Colon (tissue), 2 donors: ENCODE results near the gene KIF5B.
"Not testable (repeated sequence)": the region's sequence is repeated elsewhere in the genome, so short reads cannot be mapped to it uniquely, and the experiment has no call there.

ENCODE experiments used
- FAIRE-seq: peaks from 2 replicates; lab custom pipeline; 2012; peaks lifted over from hg19 to GRCh38; lab: Jason Lieb, UNC
- donor health status: control.
- donor health status: control.

The KIF5B gene

GRCh38 chr10:32059472-32059871 lies 3.2 kb upstream of the KIF5B start:
- no peak for FAIRE-seq

GRCh38 chr10:32057036-32057372 lies 779 bp upstream of the KIF5B start:
- FAIRE-seq, result no peak

GRCh38 chr10:32055478-32056135 lies 618 bp downstream of the KIF5B start:
- FAIRE-seq, result no peak

GRCh38 chr10:32054094-32054493 lies 2.1 kb downstream of the KIF5B start:
- no peak for FAIRE-seq

GRCh38 chr10:32053392-32053791 lies 2.8 kb downstream of the KIF5B start:
- not testable (repeated sequence) for FAIRE-seq

GRCh38 chr10:32051926-32052325 lies 4.3 kb downstream of the KIF5B start:
- FAIRE-seq, result no peak

- no peak for FAIRE-seq
Measured at GRCh38 chr10:32050177-32050576, 6.0 kb downstream of the KIF5B start.

GRCh38 chr10:32049113-32049512 lies 7.1 kb downstream of the KIF5B start:
- FAIRE-seq, result no peak

GRCh38 chr10:32048282-32048681 lies 7.9 kb downstream of the KIF5B start:
- no peak for FAIRE-seq

- no peak for FAIRE-seq
Measured at GRCh38 chr10:32047881-32048280, 8.3 kb downstream of the KIF5B start.

- no peak for FAIRE-seq
Measured at GRCh38 chr10:32046151-32046550, 10.1 kb downstream of the KIF5B start.

- FAIRE-seq, result not testable (repeated sequence)
Measured at GRCh38 chr10:32042730-32043129, 13.5 kb downstream of the KIF5B start.

- FAIRE-seq, result no peak
Measured at GRCh38 chr10:32041290-32042028, 14.8 kb downstream of the KIF5B start.

- no peak for FAIRE-seq
Measured at GRCh38 chr10:32039734-32040133, 16.5 kb downstream of the KIF5B start.

GRCh38 chr10:32038777-32039176 lies 17.4 kb downstream of the KIF5B start:
- no peak for FAIRE-seq

- FAIRE-seq, result no peak
Measured at GRCh38 chr10:32036922-32037321, 19.3 kb downstream of the KIF5B start.

- FAIRE-seq, result no peak
Measured at GRCh38 chr10:32035038-32035437, 21.2 kb downstream of the KIF5B start.

GRCh38 chr10:32033171-32033570 lies 23.1 kb downstream of the KIF5B start:
- FAIRE-seq, result no peak

- FAIRE-seq, result no peak
Measured at GRCh38 chr10:32031920-32032319, 24.3 kb downstream of the KIF5B start.

- no peak for FAIRE-seq
Measured at GRCh38 chr10:32031424-32031823, 24.8 kb downstream of the KIF5B start.

GRCh38 chr10:32028710-32029109 lies 27.5 kb downstream of the KIF5B start:
- FAIRE-seq, result no peak

GRCh38 chr10:32023264-32023663 lies 33.0 kb downstream of the KIF5B start:
- FAIRE-seq, result peak; percentile 51

GRCh38 chr10:32017044-32017443 lies 39.2 kb downstream of the KIF5B start:
- no peak for FAIRE-seq

GRCh38 chr10:32015386-32015785 lies 40.8 kb downstream of the KIF5B start:
- FAIRE-seq, result no peak
